Parathyroid adenoma (tissue), 2 donors: ENCODE measurements around the gene KRT79.

Experiments used
- H2AFZ ChIP-seq: fragments of 300-600 bp; sonication (generic); one replicate; pipeline ENCODE4 v1.7.0; 2017; ENCODE audit warnings: antibody characterized with exemption, mild to moderate bottlenecking
- H3K27ac ChIP-seq: fragments of 300-600 bp; sonication (generic); one replicate; pipeline ENCODE4 v1.7.0; 2017
- H3K27me3 ChIP-seq: fragments of 300-600 bp; sonication (generic); one replicate; pipeline ENCODE4 v1.7.0; 2017; ENCODE audit warnings: low read length; ENCODE audit not compliant: control insufficient read depth, insufficient read depth
- H3K36me3 ChIP-seq: fragments of 300-600 bp; sonication (generic); one replicate; pipeline ENCODE4 v1.7.0; 2017; ENCODE audit warnings: low read length; ENCODE audit not compliant: control insufficient read depth, insufficient read depth
- H3K4me1 ChIP-seq: fragments of 300-600 bp; sonication (generic); one replicate; pipeline ENCODE4 v1.7.0; 2017; ENCODE audit warnings: control low read depth
- H3K4me2 ChIP-seq: fragments of 300-600 bp; sonication (generic); one replicate; pipeline ENCODE4 v1.7.0; 2017; ENCODE audit warnings: low read length
- H3K4me3 ChIP-seq: fragments of 300-600 bp; sonication (generic); one replicate; pipeline ENCODE4 v1.7.0; 2017; ENCODE audit warnings: low read depth, low read length
- H3K79me2 ChIP-seq: fragments of 300-600 bp; sonication (generic); one replicate; pipeline ENCODE4 v1.7.0; 2017; ENCODE audit warnings: control low read depth
- H3K9ac ChIP-seq: fragments of 300-600 bp; sonication (generic); one replicate; pipeline ENCODE4 v1.7.0; 2017; ENCODE audit warnings: mild to moderate bottlenecking
- H3K9me3 ChIP-seq: fragments of 300-600 bp; sonication (generic); one replicate; pipeline ENCODE4 v1.7.0; 2017; ENCODE audit warnings: low read length; ENCODE audit not compliant: control insufficient read depth
- CTCF ChIP-seq: fragments of 300-600 bp; sonication (generic); IDR thresholded peaks from one replicate; pipeline ENCODE4 v1.7.0; 2017; ENCODE audit warnings: antibody characterized with exemption, mild to moderate bottlenecking
- donor health status: primary hyperparathyroidism.

KRT79 gene

DNA sequence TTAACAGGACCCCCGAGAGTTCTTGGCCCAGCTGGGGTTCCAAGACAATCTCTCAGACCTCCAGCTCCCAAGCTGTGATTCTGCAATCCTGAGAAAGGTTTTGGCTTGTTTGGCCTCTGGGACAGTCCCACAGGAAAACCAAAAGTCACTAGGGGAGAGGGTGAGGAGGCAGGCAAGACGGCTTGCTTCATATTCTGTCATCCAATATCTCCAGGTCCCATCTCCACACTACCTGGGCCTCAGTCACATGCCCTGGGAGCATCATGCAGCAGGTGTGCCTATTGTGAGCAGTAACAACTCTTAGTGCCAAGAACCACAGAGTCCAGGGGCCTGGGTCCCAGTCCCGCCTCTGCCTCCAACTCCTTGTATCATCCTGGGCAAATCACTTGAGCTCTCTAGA is 1.7 kb downstream of the KRT79 start:
- Histone ChIP-seq H3K4me1 (no peaks in the 10 kb centered on the region), H3K4me3 (no peak overlapping the region), H2AFZ (no peak overlapping the region), H3K27ac (no peak overlapping the region), H3K79me2 (no peaks in the 10 kb centered on the region), H3K4me2 (no peak overlapping the region), H3K36me3 (no peaks in the 10 kb centered on the region), H3K9ac (no peak overlapping the region), H3K27me3 (no peaks in the 10 kb centered on the region), H3K9me3 (no peaks in the 10 kb centered on the region)
- TF ChIP-seq CTCF, result no peak

GRCh38 chr12:52831251-52831650 is 2.9 kb downstream of the KRT79 start:
- H3K4me1 ChIP-seq, result no peaks in the 10 kb centered on the region
- no peaks in the 10 kb centered on the region for H3K27me3 ChIP-seq
- no peak overlapping the region for H3K4me2 ChIP-seq
- H3K9me3 ChIP-seq, result no peaks in the 10 kb centered on the region
- no peak overlapping the region for H3K9ac ChIP-seq
- no peak overlapping the region for H3K4me3 ChIP-seq
- TF ChIP-seq CTCF, result no peak
- no peaks in the 10 kb centered on the region for H3K36me3 ChIP-seq
- H3K79me2 ChIP-seq, result no peaks in the 10 kb centered on the region
- no peak overlapping the region for H2AFZ ChIP-seq
- no peak overlapping the region for H3K27ac ChIP-seq

- Histone ChIP-seq H3K4me2 (no peak overlapping the region), H2AFZ (no peak overlapping the region), H3K4me1 (no peaks in the 10 kb centered on the region), H3K27me3 (no peaks in the 10 kb centered on the region), H3K4me3 (no peak overlapping the region), H3K9ac (no peak overlapping the region), H3K36me3 (no peaks in the 10 kb centered on the region), H3K27ac (no peak overlapping the region), H3K79me2 (no peaks in the 10 kb centered on the region), H3K9me3 (no peaks in the 10 kb centered on the region)
- no peak for TF ChIP-seq CTCF
These were observed 3.9 kb downstream of the KRT79 start for GRCh38 chr12:52829986-52830770.

DNA sequence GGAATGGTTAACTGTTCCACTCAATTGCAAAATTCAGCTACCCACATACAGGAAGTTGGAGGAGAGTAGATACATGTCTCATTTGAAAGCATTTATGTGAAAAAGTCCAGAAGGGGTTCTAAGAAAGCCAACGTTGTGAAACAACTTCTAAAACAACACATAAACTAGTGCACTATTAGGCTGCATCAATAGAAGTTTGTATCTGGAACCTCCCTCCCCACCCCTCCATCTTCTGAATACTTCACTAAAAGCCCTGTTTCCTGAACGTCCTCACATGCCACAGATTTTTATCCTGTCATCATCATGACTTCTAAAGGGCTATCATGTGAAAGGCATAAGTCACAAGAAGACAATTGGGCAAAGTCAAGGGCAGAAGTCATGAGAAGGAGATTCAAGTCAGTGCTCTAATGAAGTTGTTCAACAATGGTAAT is 5.5 kb downstream of the KRT79 start:
- Histone ChIP-seq H2AFZ (no peak overlapping the region), H3K4me3 (no peak overlapping the region)

More for the DNA sequence above, 5.5 kb downstream of the KRT79 start:
- H3K9ac ChIP-seq, result no peak overlapping the region
- H3K27ac ChIP-seq, result no peak overlapping the region
- no peaks in the 10 kb centered on the region for H3K4me1 ChIP-seq
- H3K9me3 ChIP-seq, result no peaks in the 10 kb centered on the region
- TF ChIP-seq CTCF, result no peak
- H3K27me3 ChIP-seq, result no peaks in the 10 kb centered on the region
- H3K4me2 ChIP-seq, result no peak overlapping the region
- H3K36me3 ChIP-seq, result no peaks in the 10 kb centered on the region
- no peaks in the 10 kb centered on the region for H3K79me2 ChIP-seq
